IMR-90 (cell line): ENCODE measurements around the gene CREB5. TPM values are rescaled to one million over a fixed set of nuclear protein-coding genes. Genes with fewer than 3 reads are reported as not detected.

Experiments used
- ATAC-seq: fragments of 200-7000 bp; cut with Tn5 transposase; 2 replicates; pipeline ENCODE4 v1.9.1; 2020; ENCODE audit warnings: low read depth, mild to moderate bottlenecking, moderate library complexity
- BruUV-seq: library from RNA; stranded (reverse); fragments of 400-500 nt; replicated peaks from 2 replicates; lab custom pipeline; 2021; lab: Mats Ljungman, UMichigan
- CTCF ChIA-PET: fragments of 300-600 bp; formaldehyde crosslinking; extraction: SDS; loops from one replicate; lab custom pipeline; 2021; ENCODE audit warnings: antibody characterized with exemption; lab: Yijun Ruan, JAX
- POLR2A ChIA-PET: fragments of 300-600 bp; sonication (Branson Sonifier 250); formaldehyde crosslinking; loops from one replicate; lab custom pipeline; 2022; ENCODE audit warnings: antibody characterized with exemption; ENCODE audit not compliant: unreplicated experiment; lab: Charles Lee
- DNase-seq: peaks from one replicate; pipeline ENCODE4 v3.0.0; 2013
- H2AFZ ChIP-seq: replicated peaks from 2 replicates; pipeline ENCODE3; 2013; ENCODE audit warnings: low read length, mild to moderate bottlenecking; ENCODE audit not compliant: poor library complexity
- H2AK5ac ChIP-seq: 2 replicates; pipeline ENCODE4 v1.6.1; 2013; ENCODE audit warnings: low read depth, low read length, inconsistent platforms
- H2AK9ac ChIP-seq: replicated peaks from 2 replicates; pipeline ENCODE3; 2013; ENCODE audit warnings: mild to moderate bottlenecking, low read depth, low read length, moderate library complexity; ENCODE audit not compliant: poor library complexity
- H2BK120ac ChIP-seq: 2 replicates; pipeline ENCODE4 v1.6.1; 2013; ENCODE audit warnings: low read depth, low read length, inconsistent platforms
- H2BK15ac ChIP-seq: 3 replicates; pipeline ENCODE4 v1.6.1; 2013; ENCODE audit warnings: low read depth, low read length, inconsistent platforms
- H2BK20ac ChIP-seq: 2 replicates; pipeline ENCODE4 v1.6.1; 2013; ENCODE audit warnings: low read depth, mild to moderate bottlenecking, inconsistent platforms, low read length, moderate library complexity
- H2BK5ac ChIP-seq: 2 replicates; pipeline ENCODE4 v1.6.1; 2013; ENCODE audit warnings: mild to moderate bottlenecking, low read depth, low read length, inconsistent platforms; ENCODE audit not compliant: poor library complexity, severe bottlenecking
- H3K14ac ChIP-seq: replicated peaks from 2 replicates; pipeline ENCODE4 v1.6.1; 2013; ENCODE audit warnings: low read depth, low read length, inconsistent platforms
- H3K18ac ChIP-seq: 2 replicates; pipeline ENCODE4 v1.6.1; 2013; ENCODE audit warnings: low read depth, low read length, control low read depth
- H3K23ac ChIP-seq: 2 replicates; pipeline ENCODE4 v1.6.1; 2013; ENCODE audit warnings: low read depth, low read length, inconsistent platforms
- H3K27ac ChIP-seq: 2 replicates; pipeline ENCODE4 v1.5.1; 2013; ENCODE audit warnings: mild to moderate bottlenecking, control low read depth, low read length; ENCODE audit not compliant: insufficient read depth
- H3K27me3 ChIP-seq: 2 replicates; pipeline ENCODE4 v1.6.1; 2013; ENCODE audit warnings: low read length; ENCODE audit not compliant: control insufficient read depth, insufficient read depth
- H3K36me3 ChIP-seq: 2 replicates; pipeline ENCODE4 v1.6.1; 2013; ENCODE audit warnings: low read length, mixed read lengths; ENCODE audit not compliant: control insufficient read depth, insufficient read depth
- H3K4ac ChIP-seq: 2 replicates; pipeline ENCODE4 v1.6.1; 2013; ENCODE audit warnings: low read depth, low read length, inconsistent platforms
- H3K4me1 ChIP-seq: 2 replicates; pipeline ENCODE4 v1.6.1; 2013; ENCODE audit warnings: low read length, mixed read lengths; ENCODE audit not compliant: control insufficient read depth, insufficient read depth
- H3K4me2 ChIP-seq: 2 replicates; pipeline ENCODE4 v1.6.1; 2013; ENCODE audit warnings: low read depth, mild to moderate bottlenecking, control low read depth, low read length, moderate library complexity
- H3K4me3 ChIP-seq: 2 replicates; pipeline ENCODE4 v1.5.1; 2013; ENCODE audit warnings: low read depth, mild to moderate bottlenecking, control low read depth, low read length, moderate library complexity; ENCODE audit not compliant: insufficient read depth
- H3K56ac ChIP-seq: 2 replicates; pipeline ENCODE4 v1.6.1; 2013; ENCODE audit warnings: low read length, inconsistent platforms; ENCODE audit not compliant: insufficient read depth; ENCODE audit errors: extremely low read depth
- H3K79me1 ChIP-seq, 2 experiments: 2 replicates each; pipeline ENCODE4 v1.6.1; 2013; ENCODE audit warnings: low read length in 2 of 2, inconsistent platforms in 1 of 2, low read depth in 1 of 2
- H3K9ac ChIP-seq: 2 replicates; pipeline ENCODE4 v1.6.1; 2013; ENCODE audit warnings: low read depth, low read length, control low read depth
- H3K9me1 ChIP-seq: 2 replicates; pipeline ENCODE4 v1.6.1; 2013; ENCODE audit warnings: low read length, inconsistent platforms; ENCODE audit not compliant: insufficient read depth
- H3K9me3 ChIP-seq: 2 replicates; pipeline ENCODE4 v1.6.1; 2013; ENCODE audit warnings: low read length; ENCODE audit not compliant: control insufficient read depth, insufficient read depth
- H4K20me1 ChIP-seq: 2 replicates; pipeline ENCODE4 v1.6.1; 2013; ENCODE audit warnings: low read length, inconsistent platforms; ENCODE audit not compliant: insufficient read depth
- H4K5ac ChIP-seq: 2 replicates; pipeline ENCODE4 v1.6.1; 2013; ENCODE audit warnings: mild to moderate bottlenecking, low read depth, low read length, control low read depth
- H4K8ac ChIP-seq, 2 experiments: 2 replicates each; pipeline ENCODE4 v1.6.1; 2013; ENCODE audit warnings: low read depth in 2 of 2, low read length in 2 of 2, control low read depth in 1 of 2, inconsistent platforms in 1 of 2
- H4K91ac ChIP-seq: 2 replicates; pipeline ENCODE4 v1.6.1; 2013; ENCODE audit warnings: low read depth, low read length, inconsistent platforms; ENCODE audit not compliant: insufficient read depth
- FOS ChIP-seq: fragments of 150-350 bp; IDR thresholded peaks from 2 replicates; pipeline ENCODE4 v1.6.1; 2016; ENCODE audit warnings: low read depth, low read length
- NFE2L2 ChIP-seq: fragments of 150-350 bp; IDR thresholded peaks from 2 replicates; pipeline ENCODE4 v1.6.1; 2016; ENCODE audit warnings: low read depth, mild to moderate bottlenecking, low read length
- SMC3 ChIP-seq: fragments of 150-350 bp; IDR thresholded peaks from 2 replicates; pipeline ENCODE4 v1.6.1; 2016; ENCODE audit warnings: low read depth, mild to moderate bottlenecking, antibody characterized with exemption, low read length, moderate library complexity
- WGBS, 2 experiments: methylation state at CpG; one replicate each; pipeline versions ENCODE4 v1.1.5 to v1.1.7; 2013; ENCODE audit warnings: missing lambda C conversion rate in 2 of 2; ENCODE audit not compliant: insufficient read length in 1 of 2; ENCODE audit errors: extremely low coverage in 2 of 2; 5-methylcytosine and 5-hydroxymethylcytosine counted together
- dilution Hi-C: fragments of 300-500 bp; cut with HindIII; formaldehyde crosslinking; loops from one replicate; pipeline ENCODE4 v1.14.3; 2018; ENCODE audit warnings: low sequenced_read_pairs; ENCODE audit not compliant: unreplicated experiment
- in situ Hi-C: fragments of 300-500 bp; cut with MboI; formaldehyde crosslinking; loops from 3 replicates; pipeline ENCODE4 v1.14.3; 2019; ENCODE audit warnings: low sequenced_read_pairs, inconsistent platforms, mixed read lengths
- intact Hi-C: fragments of 100-400 bp; cut with micrococcal nuclease; formaldehyde crosslinking; loops from 2 replicates; pipeline ENCODE4 v1.10.0; 2022
- polyA plus RNA-seq, 3 experiments: library from polyadenylated mRNA; depleted of rRNA; stranded (reverse); fragments of >200 nt; gene quantifications; 2 replicates each; pipeline ENCODE4 v1.2.3, GENCODE V29; 2012; ENCODE audit warnings: low replicate concordance in 1 of 3
- total RNA-seq: library from RNA; depleted of rRNA; stranded (reverse); fragments of >200 nt; gene quantifications from 2 replicates; pipeline ENCODE4 v1.2.3, GENCODE V29; 2012

The CREB5 gene
- total and polyA plus RNA-seq, 2 of the 4 experiments (the other 2 are of a cell fraction) = 7.3 to 13.1 TPM

- no peak overlapping the region for H2AK5ac ChIP-seq
- no peak overlapping the region for H2AK9ac ChIP-seq
- H3K9me3 ChIP-seq = no peaks in the 10 kb centered on the region
- H2BK120ac ChIP-seq = no peak overlapping the region
- dilution Hi-C loops = no loop called here
- no peaks in the 10 kb centered on the region for H4K20me1 ChIP-seq
- no peak overlapping the region for H4K8ac ChIP-seq
- H3K4me1 ChIP-seq = no peaks in the 10 kb centered on the region; the same call in 1 of the 2 replicates
- H3K18ac ChIP-seq = no peak overlapping the region
- H3K9ac ChIP-seq = no peak overlapping the region
- WGBS, 2 experiments = no CpG with 5 or more reads among the region's 3 CpGs
- no peak overlapping the region for H4K5ac ChIP-seq
- H3K9me1 ChIP-seq = no peaks in the 10 kb centered on the region
- H3K23ac ChIP-seq = no peak overlapping the region
- H2BK15ac ChIP-seq = no peak overlapping the region
- no peak for ATAC-seq
- CTCF ChIA-PET = no interaction called here
- no peaks in the 10 kb centered on the region for H3K79me1 ChIP-seq
- intact Hi-C loops = no loop called here
- no peaks in the 10 kb centered on the region for H3K36me3 ChIP-seq
- H4K91ac ChIP-seq = no peak overlapping the region
- no peak overlapping the region for H2BK20ac ChIP-seq
- H3K4me2 ChIP-seq = no peak overlapping the region
- no TSS peak for BruUV-seq
- no peak for DNase-seq
- POLR2A ChIA-PET = no interaction called here
- no peaks in the 10 kb centered on the region for H3K27me3 ChIP-seq
- H2BK5ac ChIP-seq = no peak overlapping the region
- no peak overlapping the region; the same call in 1 of the 2 replicates for H3K27ac ChIP-seq
- in situ Hi-C loops = no loop called here
- TF ChIP-seq SMC3 (no peak), FOS (no peak), NFE2L2 (no peak)
- H3K4ac ChIP-seq = no peak overlapping the region
- H3K56ac ChIP-seq = no peak overlapping the region
- H2AFZ ChIP-seq = no peak overlapping the region
- H3K4me3 ChIP-seq = no peak overlapping the region
- no peak overlapping the region for H3K14ac ChIP-seq
Observed at GRCh38 chr7:28595801-28596200, 183.5 kb downstream of the CREB5 start.
